Stimulated activated CD4-positive, alpha-beta T cell treated with anti-CD3 and anti-CD28 coated beads, Interleukin-12 subunit alpha, Interleukin-12 subunit beta, amount 100 ng/mL, for 48 hours (primary cell): ENCODE measurements around the gene CFAP221.

ENCODE experiments used
- DNase-seq, 3 donors: peaks; one replicate each; pipeline ENCODE4 v3.0.0-alpha.2; 2020; ENCODE audit warnings: low read depth in 2 of 3, low spot score in 1 of 3

CFAP221 gene

GRCh38 chr2:119641562-119642258 is 97.5 kb downstream of the CFAP221 start:
- peak; percentile 52 to 77 (median 63) for DNase-seq

DNA sequence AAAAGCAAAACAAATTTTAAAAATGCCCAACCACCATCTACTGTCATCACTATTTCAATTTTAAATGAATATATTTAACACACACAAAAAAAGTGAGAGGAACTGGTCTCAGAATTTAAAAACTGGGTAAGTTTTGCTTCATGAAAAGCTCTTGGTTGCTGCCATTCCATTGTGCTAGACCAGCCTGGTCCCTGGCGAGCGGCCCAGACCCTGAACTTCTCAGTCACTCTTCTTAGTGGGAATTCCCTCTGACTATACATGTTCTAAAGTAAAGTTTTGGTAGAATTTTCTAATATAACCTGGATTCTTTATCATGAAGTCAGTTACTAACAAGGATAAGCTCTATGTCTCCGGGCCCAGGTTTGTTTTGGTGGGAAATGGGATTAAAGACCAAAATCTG is 99.9 kb downstream of the CFAP221 start:
- no peak for DNase-seq

DNA sequence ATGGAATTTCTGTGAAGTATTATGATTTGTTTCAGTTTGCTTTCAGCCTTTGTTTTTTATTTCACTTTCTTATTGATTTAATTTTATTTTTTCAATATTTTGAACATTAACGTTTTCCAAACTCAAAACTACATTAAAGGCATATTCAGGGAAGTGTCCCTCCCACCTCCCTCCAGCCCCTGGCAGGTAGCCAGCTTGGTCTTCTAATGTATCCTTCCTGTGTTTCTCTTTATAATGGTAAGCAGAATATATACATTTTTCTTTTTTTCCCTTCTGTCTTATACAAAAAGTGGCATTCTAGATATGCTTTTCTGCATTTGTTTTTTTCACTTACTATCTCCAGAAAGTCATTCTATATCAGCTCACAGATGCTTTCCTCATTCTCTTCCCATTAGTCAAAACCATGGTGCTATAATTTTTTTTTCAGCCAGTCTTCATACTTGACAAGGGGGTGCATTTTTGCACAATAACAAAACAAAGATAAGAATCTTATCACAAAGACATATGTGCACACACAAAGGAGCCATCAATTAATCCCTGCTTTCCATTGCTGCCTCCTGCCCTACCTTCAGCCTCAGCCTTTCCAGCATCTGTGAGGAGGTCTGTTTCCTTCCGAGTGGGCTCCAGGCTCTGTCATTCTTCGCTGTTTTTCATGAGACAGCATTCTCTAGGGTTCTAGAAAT is 101.1 kb downstream of the CFAP221 start:
- no peak for DNase-seq

DNA sequence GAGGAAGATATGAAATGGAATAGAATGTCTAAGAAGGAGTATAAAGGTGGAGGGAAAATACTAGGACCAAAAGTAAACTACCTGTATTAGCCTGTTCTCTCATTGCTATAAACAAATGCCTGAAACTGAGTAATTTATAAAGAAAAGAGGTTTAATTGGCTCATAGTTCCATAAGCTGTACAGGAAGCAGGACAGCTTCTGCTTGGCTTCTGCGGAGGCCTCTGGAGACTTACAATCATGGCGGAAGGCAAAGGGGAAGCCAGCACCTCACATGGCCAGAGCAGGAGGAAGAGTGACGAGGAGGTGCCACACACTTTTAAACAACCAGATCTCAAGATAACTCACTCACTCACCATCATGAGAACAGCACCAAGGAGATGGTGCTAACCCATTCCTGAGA is 101.9 kb downstream of the CFAP221 start:
- no peak for DNase-seq

DNA sequence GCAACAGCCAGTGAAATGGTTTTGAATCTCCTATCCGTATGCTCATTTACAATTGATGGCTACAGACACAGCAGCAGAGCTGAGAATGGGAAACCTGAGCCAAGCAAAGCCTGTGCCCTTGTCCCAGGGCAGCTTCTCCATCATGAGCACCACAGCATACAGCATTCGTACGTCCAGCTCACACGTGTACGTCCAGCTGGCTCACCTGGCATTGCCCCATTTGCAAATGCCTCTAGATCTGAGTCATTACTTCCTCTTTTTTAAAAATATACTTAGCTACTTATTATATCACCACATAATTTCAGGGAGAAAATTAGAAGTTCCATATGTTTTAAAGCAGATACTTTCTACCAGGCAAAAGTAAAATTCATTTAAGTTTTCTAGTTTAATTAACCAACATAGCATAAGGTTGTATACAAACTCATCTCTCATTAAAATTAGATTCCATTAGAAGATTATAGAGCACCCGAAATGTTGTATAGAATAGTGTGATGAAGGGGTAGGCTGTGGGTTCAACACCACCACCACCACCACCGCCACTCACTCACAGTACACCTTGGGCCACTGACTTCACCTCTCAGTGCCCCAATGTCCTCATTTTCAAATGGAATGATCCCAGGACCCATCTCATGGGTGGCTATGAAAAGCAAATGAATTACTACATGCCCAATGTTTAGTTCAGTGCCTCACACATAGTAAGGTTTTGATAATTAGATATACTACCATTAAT is 103.4 kb downstream of the CFAP221 start:
- DNase-seq, result no peak

DNA sequence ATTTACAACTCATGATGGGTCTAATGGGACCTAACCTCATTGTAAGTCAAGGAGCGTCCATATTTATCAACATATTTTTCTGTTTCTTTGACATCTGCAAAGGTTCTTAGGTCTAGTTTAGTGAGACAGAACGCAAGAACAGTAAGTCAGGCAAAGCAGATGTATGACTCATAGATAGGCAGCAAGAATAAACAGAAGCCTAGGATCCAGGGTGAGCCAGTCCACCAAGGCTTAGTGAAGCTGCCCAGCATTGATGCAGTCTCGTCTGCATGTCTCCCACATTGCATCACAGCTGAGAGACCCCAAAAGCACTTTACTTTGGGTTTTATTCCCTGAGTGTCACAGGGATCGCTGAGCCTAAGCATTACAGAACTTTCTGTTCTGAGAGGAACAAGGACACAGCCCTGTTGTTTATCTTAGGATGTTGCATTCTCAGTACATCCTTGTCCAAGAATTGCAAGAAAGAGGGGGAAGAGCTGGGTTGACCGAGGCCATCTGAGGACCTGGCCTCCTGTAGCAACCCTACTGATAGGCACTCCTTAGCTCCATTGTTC is 105.2 kb downstream of the CFAP221 start:
- no peak for DNase-seq

GRCh38 chr2:119650206-119650605 is 106.0 kb downstream of the CFAP221 start:
- no peak for DNase-seq

DNA sequence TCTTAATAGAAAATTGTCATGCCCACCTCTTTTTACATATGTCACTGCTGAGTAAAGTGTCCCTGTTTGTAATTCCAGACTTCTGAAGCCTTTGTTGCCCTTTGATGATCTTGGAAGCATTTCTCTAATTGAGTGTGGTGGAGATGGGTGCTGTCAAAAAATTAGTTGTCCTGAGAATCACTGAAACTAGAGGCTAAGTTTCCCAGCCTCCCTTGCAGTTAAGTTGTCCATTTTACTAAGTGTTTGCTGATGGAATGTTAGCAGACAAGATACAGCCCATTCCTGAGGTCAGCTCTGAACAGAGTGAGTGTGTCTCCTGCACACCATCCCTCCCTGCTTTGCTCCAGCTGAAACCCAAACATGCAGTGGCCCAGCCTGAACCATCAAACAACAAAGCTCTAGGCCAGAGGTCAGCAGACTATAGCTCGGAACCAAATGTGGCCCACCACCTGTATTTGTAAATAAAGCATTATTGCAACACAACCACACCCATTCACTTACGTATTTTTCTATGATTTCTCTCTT is 106.7 kb downstream of the CFAP221 start:
- no peak for DNase-seq

- DNase-seq, result no peak
Measured at GRCh38 chr2:119657466-119658145, 113.4 kb downstream of the CFAP221 start.

GRCh38 chr2:119659601-119660342 is 115.5 kb downstream of the CFAP221 start:
- DNase-seq, result peak in 2 of 3 donors; percentile 21 to 25

GRCh38 chr2:119660343-119660658 is 116.1 kb downstream of the CFAP221 start:
- DNase-seq, result no peak

- DNase-seq, result no peak
Measured at GRCh38 chr2:119662297-119662696, 118.0 kb downstream of the CFAP221 start.

- no peak for DNase-seq
Measured at GRCh38 chr2:119668546-119668945, 124.3 kb downstream of the CFAP221 start.

DNA sequence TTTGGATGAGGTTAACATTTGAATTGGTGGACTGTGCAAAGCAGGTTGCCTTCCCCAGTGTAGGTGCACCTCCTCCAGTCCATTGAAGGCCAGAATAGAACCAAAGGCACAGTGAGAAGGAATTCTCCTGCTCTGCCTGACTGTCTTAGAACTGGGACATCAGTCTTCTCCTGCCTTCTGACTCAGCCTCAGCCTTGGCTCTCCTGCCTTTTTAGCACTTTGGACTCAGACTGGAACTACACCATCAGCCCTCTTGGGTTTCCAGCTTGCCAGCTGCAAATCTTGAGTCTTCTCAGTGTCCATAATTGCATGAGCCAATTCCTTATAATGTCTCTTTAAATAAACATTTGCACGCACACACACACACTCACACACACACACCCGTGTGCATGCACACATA is 126.8 kb downstream of the CFAP221 start:
- DNase-seq, result no peak

DNA sequence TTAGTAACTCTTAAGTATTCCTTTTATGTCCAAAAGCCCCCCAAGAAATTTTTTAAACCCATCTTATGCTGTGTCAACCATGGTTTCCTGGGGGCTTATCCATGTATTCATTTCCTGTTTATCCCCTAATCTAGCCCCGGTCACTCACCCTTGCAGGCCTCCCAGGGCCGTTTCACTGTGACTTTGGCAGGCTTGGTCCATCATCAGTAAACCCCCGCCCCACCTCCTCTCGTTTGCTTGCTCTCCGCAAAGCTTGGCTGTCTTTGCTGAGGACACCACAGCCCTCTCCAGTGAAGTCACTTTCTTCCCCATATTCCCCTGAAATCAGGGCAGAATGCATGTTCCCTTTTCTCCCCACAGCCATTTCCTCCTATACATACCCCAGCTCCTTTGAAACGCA is 127.5 kb downstream of the CFAP221 start:
- no peak for DNase-seq

GRCh38 chr2:119672161-119672862 is 128.1 kb downstream of the CFAP221 start:
- DNase-seq, result no peak

DNA sequence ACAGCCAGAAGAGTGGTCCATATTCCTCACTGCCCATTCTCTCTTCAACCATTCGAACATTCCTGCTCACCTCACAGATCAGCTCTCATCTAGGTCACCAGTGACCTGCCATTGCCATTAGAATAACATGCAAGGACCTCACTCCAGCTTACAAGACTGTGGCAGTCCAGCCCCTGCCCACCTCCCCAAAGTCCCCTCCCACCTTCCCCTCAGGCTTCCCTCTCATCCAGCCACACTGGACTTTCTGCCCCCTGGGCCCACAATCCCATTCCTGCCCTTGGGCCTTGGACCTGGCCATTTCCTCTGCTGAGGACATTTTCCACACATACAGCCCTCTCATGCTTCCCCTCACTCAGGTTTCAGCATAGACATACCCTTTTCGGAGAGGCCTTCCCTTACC is 129.5 kb downstream of the CFAP221 start:
- no peak for DNase-seq

DNA sequence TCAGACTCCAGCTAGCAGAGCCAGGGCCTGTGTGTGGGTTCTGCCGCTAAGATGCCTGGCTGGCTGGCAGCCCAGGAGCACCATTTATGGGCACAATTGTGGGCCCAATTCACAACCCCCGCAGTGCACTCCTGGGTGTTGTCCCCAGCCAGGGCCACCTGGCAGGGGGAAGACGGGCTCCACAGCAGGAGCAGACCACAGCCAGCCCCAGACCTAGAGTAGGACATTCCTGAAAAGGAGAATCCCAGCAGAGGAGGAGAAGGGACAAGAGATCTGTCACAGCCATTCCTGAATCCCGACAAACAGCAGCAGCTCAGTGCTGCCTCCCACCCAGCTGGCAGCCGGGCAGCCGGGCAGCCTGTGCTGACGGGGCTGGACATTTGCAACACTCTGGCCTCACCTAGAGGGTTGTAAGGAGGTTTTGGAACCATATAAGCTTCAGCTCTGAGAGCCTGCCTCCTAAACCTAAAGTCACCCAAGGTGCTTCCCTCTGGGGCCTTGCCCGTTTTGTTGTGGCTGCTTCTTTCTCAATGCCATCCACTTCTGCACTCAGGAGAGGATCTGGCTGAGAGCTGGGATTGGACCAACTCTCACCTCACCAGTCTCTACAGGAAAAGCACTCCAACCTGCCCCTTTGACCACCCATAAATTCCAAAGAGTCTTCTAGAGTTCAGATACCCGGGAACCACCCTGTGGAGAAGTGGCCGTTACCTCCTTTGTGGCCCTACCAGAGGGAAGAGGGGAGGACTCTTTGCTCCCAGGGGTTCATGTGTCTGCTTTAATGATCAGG is 130.7 kb downstream of the CFAP221 start:
- no peak for DNase-seq

DNA sequence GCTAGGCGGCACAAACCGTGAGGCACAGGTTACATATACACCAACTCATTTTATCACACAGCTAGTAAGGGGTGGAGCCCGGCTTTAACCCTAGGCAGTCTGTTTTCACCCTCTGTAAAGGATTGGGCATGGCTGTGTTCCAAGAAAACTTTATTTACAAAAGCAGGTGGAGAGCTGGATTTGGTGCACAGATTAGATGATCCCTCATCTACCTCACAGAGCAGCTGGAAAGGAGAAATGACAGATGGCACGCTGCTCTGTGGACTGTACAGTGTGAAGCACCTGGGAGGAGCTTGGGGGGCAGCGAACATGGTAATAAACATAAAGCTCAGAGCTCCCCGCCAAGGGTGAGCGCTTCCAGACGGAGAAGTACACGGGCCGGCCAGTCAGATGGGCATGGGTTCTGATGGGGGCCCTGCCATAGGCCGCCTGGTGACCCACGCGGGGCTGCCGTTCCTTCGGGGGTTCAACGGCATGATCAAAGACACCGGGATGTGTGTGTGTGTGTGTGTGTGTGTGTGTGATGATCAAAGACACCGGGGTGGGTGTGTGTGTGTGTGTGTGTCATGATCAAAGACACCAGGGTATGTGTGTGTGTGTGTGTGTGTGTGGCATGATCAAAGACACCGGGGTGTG is 133.9 kb downstream of the CFAP221 start:
- DNase-seq, result no peak
